GM18502 (cell line): ENCODE measurements around the gene ISYNA1.

Experiments
- ATAC-seq: cut with Tn5 transposase; IDR thresholded peaks from one replicate; pipeline ENCODE4 v1.9.1; 2021; ENCODE audit warnings: mild to moderate bottlenecking; ENCODE audit not compliant: unreplicated experiment, poor library complexity

The ISYNA1 gene

GRCh38 chr19:18445262-18445948 lies 7.5 kb upstream of the ISYNA1 start:
- no peak for ATAC-seq

GRCh38 chr19:18444513-18444912 lies 6.6 kb upstream of the ISYNA1 start:
- no peak for ATAC-seq

- no peak for ATAC-seq
Measured at GRCh38 chr19:18443831-18444230, 5.9 kb upstream of the ISYNA1 start.

GRCh38 chr19:18443406-18443805 lies 5.5 kb upstream of the ISYNA1 start:
- no peak for ATAC-seq

- ATAC-seq: no peak
Measured at GRCh38 chr19:18442941-18443340, 5.0 kb upstream of the ISYNA1 start.

GRCh38 chr19:18441804-18442788 lies 4.2 kb upstream of the ISYNA1 start:
- no peak for ATAC-seq

- no peak for ATAC-seq
Measured at GRCh38 chr19:18440936-18441803, 3.2 kb upstream of the ISYNA1 start.

- ATAC-seq: no peak
Measured at GRCh38 chr19:18440415-18440877, 2.5 kb upstream of the ISYNA1 start.

- ATAC-seq: no peak
Measured at GRCh38 chr19:18439910-18440237, 1.9 kb upstream of the ISYNA1 start.

- no peak for ATAC-seq
Measured at GRCh38 chr19:18439025-18439909, 1.3 kb upstream of the ISYNA1 start.

GRCh38 chr19:18438331-18439024 lies 545 bp upstream of the ISYNA1 start:
- ATAC-seq: no peak

- ATAC-seq: peak; percentile 40
Measured at GRCh38 chr19:18436671-18437490, 1.1 kb downstream of the ISYNA1 start.

- ATAC-seq: no peak
Measured at GRCh38 chr19:18435842-18436670, 1.9 kb downstream of the ISYNA1 start.

- no peak for ATAC-seq
Measured at GRCh38 chr19:18435178-18435841, 2.6 kb downstream of the ISYNA1 start.

- ATAC-seq: no peak
Measured at GRCh38 chr19:18434411-18435175, 3.3 kb downstream of the ISYNA1 start.
